ENCODE measurements around the gene NPPA. TPM values are rescaled to one million over a fixed set of nuclear protein-coding genes. Genes with fewer than 3 reads are reported as not detected.

The NPPA gene
- polyA plus RNA-seq, 1 of the 3 experiments (the other 2 are of a cell fraction): not detected

DNA sequence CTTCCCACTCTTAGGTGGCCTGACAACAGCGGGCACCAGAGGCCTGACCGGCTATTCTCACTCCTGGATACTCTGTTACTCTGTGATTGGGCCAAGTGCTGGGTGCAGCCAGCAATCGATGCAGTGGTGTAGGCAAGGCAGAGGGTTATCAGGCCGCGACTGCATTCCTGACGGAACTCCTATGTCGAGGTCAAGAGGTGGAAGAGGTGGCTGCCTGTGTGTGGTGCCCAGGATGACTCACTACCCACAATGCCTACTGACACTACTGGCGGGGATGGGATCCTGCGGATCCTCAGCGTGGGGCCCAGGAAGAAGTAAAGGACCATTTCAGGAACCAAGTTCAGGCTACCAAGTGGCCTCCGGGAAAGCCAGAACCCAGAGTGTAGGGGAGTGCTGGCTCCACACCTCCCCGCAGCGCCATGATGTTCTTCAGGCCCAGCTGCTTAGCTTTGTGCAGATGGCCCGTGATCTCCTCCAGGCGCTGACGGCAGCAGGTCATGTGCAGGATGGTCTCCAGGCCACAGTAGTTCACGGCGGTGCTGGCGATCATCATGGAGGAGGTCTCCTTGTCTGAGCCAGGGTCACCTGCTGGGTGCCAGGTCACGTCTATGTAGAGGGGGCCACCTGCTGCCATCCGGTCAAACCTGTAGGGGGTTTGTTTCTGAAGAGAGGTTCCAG, 46.7 kb downstream of the NPPA start:
- Histone ChIP-seq H3K27ac (ENCODE audit: low read depth in 2 of 2, low read length in 1 of 2) (no peak overlapping the region), H3K27me3 (ENCODE audit: insufficient read depth) (no peaks in the 10 kb centered on the region), H3F3A (replicated peaks; ENCODE audit: insufficient read depth) (no peaks in the 10 kb centered on the region), H3K4me2 (no peak overlapping the region), H3K9ac (no peak overlapping the region), H3K9me2 (no peaks in the 10 kb centered on the region), H4K20me1 (ENCODE audit: insufficient read depth) (no peaks in the 10 kb centered on the region), H3K9me3 (no peaks in the 10 kb centered on the region), H3K4me1 (ENCODE audit: control insufficient read depth in 1 of 2, insufficient read depth in 2 of 2, low read depth in 1 of 2, low read length in 1 of 2) (peaks cover 21 to 27% of the 10 kb centered on the region in 2 experiments; a peak in 3 of 4 replicates), H3K36me3 (replicated peaks in 1 of 2; ENCODE audit: control insufficient read depth in 1 of 2, insufficient read depth in 2 of 2, low read length in 1 of 2) (peaks cover 0 to 20% of the 10 kb centered on the region in 2 experiments), H3K79me2 (ENCODE audit: insufficient read depth) (no peaks in the 10 kb centered on the region; the same call in 1 of the 2 replicates), H2AFZ (ENCODE audit: low read depth) (no peak overlapping the region), H3K4me3 (ENCODE audit: low read depth in 2 of 2, low read length in 1 of 2) (no peak overlapping the region)
- no peak for DNase-seq
- 91% methylated on average over 13 of the region's 21 CpGs for WGBS (ENCODE audit: low lambda C conversion rate)
- TF ChIP-seq RXRA (IDR thresholded peaks at IDR 0.05; ENCODE audit: borderline replicate concordance, low read depth) (no peak), GATA2 (CRISPR knock-in tag; IDR thresholded peaks at IDR 0.05) (no peak), MXI1 (IDR thresholded peaks at IDR 0.05; ENCODE audit: low read depth, low read length) (no peak), SIN3A (IDR thresholded peaks at IDR 0.05; ENCODE audit: borderline replicate concordance, low read depth, low read length) (no peak), POLR2AphosphoS5 (IDR thresholded peaks at IDR 0.05; ENCODE audit: low read depth, low read length) (no peak), FOSL2 (IDR thresholded peaks at IDR 0.05; ENCODE audit: borderline replicate concordance, low read depth) (no peak), TEAD4 (IDR thresholded peaks at IDR 0.05; ENCODE audit: borderline replicate concordance, insufficient read depth) (no peak), FOXM1 (IDR thresholded peaks at IDR 0.05; ENCODE audit: low read depth) (no peak), ELF1 (IDR thresholded peaks at IDR 0.05) (no peak), RFX5 (IDR thresholded peaks at IDR 0.05; ENCODE audit: low read length) (no peak)
- TF ChIP-seq, protein P1, sequence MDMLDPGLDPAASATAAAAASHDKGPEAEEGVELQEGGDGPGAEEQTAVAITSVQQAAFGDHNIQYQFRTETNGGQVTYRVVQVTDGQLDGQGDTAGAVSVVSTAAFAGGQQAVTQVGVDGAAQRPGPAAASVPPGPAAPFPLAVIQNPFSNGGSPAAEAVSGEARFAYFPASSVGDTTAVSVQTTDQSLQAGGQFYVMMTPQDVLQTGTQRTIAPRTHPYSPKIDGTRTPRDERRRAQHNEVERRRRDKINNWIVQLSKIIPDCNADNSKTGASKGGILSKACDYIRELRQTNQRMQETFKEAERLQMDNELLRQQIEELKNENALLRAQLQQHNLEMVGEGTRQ (IDR thresholded peaks at IDR 0.05; ENCODE audit: borderline replicate concordance, low read depth, low read length): no peak
- TF ChIP-seq, protein P2, sequence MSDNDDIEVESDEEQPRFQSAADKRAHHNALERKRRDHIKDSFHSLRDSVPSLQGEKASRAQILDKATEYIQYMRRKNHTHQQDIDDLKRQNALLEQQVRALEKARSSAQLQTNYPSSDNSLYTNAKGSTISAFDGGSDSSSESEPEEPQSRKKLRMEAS (IDR thresholded peaks at IDR 0.05; ENCODE audit: low read depth): no peak
- POLR2A ChIA-PET: no interaction called here
- CTCF ChIA-PET: no interaction called here

DNA sequence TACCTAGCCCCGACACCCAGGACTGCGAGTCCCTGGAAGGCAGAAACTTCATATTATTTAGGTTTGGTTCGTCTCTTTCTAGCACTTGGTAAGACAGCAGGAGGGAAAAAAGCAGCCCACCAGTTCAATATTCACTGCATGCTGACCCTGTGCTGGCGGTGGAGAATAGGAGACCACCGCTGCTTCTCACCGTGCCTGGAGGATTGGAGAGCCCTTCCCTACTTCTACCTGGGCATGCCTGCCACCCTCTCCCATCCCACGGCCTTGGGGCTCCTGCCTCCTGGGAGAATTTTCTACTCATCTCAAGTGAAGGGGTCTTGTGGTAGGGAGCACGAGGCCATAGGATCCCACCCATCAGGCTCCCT, 47.2 kb downstream of the NPPA start:
- Histone ChIP-seq H3K27me3 (ENCODE audit: insufficient read depth) (no peaks in the 10 kb centered on the region), H3K4me2 (no peak overlapping the region), H2AFZ (ENCODE audit: low read depth) (no peak overlapping the region), H3K9me3 (no peaks in the 10 kb centered on the region), H3K27ac (ENCODE audit: low read depth in 2 of 2, low read length in 1 of 2) (no peak overlapping the region), H3K9ac (no peak overlapping the region), H3K9me2 (no peaks in the 10 kb centered on the region), H3K4me3 (ENCODE audit: low read depth in 2 of 2, low read length in 1 of 2) (no peak overlapping the region), H3K79me2 (ENCODE audit: insufficient read depth) (no peaks in the 10 kb centered on the region; the same call in 1 of the 2 replicates), H3F3A (replicated peaks; ENCODE audit: insufficient read depth) (no peaks in the 10 kb centered on the region), H3K4me1 (ENCODE audit: control insufficient read depth in 1 of 2, insufficient read depth in 2 of 2, low read depth in 1 of 2, low read length in 1 of 2) (peaks cover 21 to 27% of the 10 kb centered on the region in 2 experiments; a peak in 3 of 4 replicates), H4K20me1 (ENCODE audit: insufficient read depth) (no peaks in the 10 kb centered on the region), H3K36me3 (replicated peaks in 1 of 2; ENCODE audit: control insufficient read depth in 1 of 2, insufficient read depth in 2 of 2, low read length in 1 of 2) (peaks cover 0 to 24% of the 10 kb centered on the region in 2 experiments)
- DNase-seq: no peak
- TF ChIP-seq EZH2phosphoT487 (IDR thresholded peaks at IDR 0.05; ENCODE audit: borderline replicate concordance, low read depth) (no peak), CHD2 (IDR thresholded peaks at IDR 0.05; ENCODE audit: low read length, partially characterized antibody) (no peak), FOXM1 (IDR thresholded peaks at IDR 0.05; ENCODE audit: low read depth) (no peak), RCOR1 (IDR thresholded peaks at IDR 0.05; ENCODE audit: low read length) (no peak), ELF1 (IDR thresholded peaks at IDR 0.05) (no peak), MEF2A (IDR thresholded peaks at IDR 0.05; ENCODE audit: borderline replicate concordance, low read depth) (no peak), TCF12 (IDR thresholded peaks at IDR 0.05) (no peak)
- TF ChIP-seq, protein P1 (IDR thresholded peaks at IDR 0.05; ENCODE audit: borderline replicate concordance, low read depth, low read length): no peak
- 93% methylated on average over 8 of the region's 8 CpGs for WGBS (ENCODE audit: low lambda C conversion rate)
- ChIA-PET CTCF (no interaction called here), POLR2A (no interaction called here)

All from SK-N-SH (cell line).